ENCODE data around the gene GRIA1.

GRIA1 gene

GRCh38 chr5:153463806-153464205 is 26.7 kb upstream of the GRIA1 start:
- TF ChIP-seq REST (IDR thresholded peaks at IDR 0.05; ENCODE audit: insufficient read depth in 1 of 2, low read depth in 2 of 2, low read length in 2 of 2): no peak
- TF ChIP-seq TAF1 (IDR thresholded peaks at IDR 0.05; ENCODE audit: borderline replicate concordance, insufficient read depth, low read length): no peak
- TF ChIP-seq SIN3A (IDR thresholded peaks at IDR 0.05; ENCODE audit: borderline replicate concordance, insufficient read depth, low read length): no peak
- no peak for TF ChIP-seq FOXP2 (optimal IDR thresholded peaks at IDR 0.05; ENCODE audit: borderline replicate concordance, extremely low read depth, extremely low read length, insufficient read depth)
- no peak for TF ChIP-seq POLR2AphosphoS5 (IDR thresholded peaks at IDR 0.05; ENCODE audit: low read depth, low read length)

GRCh38 chr5:153467546-153467945 is 22.9 kb upstream of the GRIA1 start:
- TF ChIP-seq REST (IDR thresholded peaks at IDR 0.05; ENCODE audit: insufficient read depth in 1 of 2, low read depth in 2 of 2, low read length in 2 of 2) (no peak), TAF1 (IDR thresholded peaks at IDR 0.05; ENCODE audit: borderline replicate concordance, insufficient read depth, low read length) (no peak), FOXP2 (optimal IDR thresholded peaks at IDR 0.05; ENCODE audit: borderline replicate concordance, extremely low read depth, extremely low read length, insufficient read depth) (no peak), SIN3A (IDR thresholded peaks at IDR 0.05; ENCODE audit: borderline replicate concordance, insufficient read depth, low read length) (no peak), POLR2AphosphoS5 (IDR thresholded peaks at IDR 0.05; ENCODE audit: low read depth, low read length) (no peak)

- no peak for TF ChIP-seq POLR2AphosphoS5 (IDR thresholded peaks at IDR 0.05; ENCODE audit: low read depth, low read length)
- no peak for TF ChIP-seq TAF1 (IDR thresholded peaks at IDR 0.05; ENCODE audit: borderline replicate concordance, insufficient read depth, low read length)
- TF ChIP-seq REST (IDR thresholded peaks at IDR 0.05; ENCODE audit: insufficient read depth in 1 of 2, low read depth in 2 of 2, low read length in 2 of 2): no peak
- TF ChIP-seq FOXP2 (optimal IDR thresholded peaks at IDR 0.05; ENCODE audit: borderline replicate concordance, extremely low read depth, extremely low read length, insufficient read depth): no peak
- no peak for TF ChIP-seq SIN3A (IDR thresholded peaks at IDR 0.05; ENCODE audit: borderline replicate concordance, insufficient read depth, low read length)
Measured at GRCh38 chr5:153469423-153469822, 21.0 kb upstream of the GRIA1 start.

GRCh38 chr5:153470736-153471135 is 19.7 kb upstream of the GRIA1 start:
- TF ChIP-seq POLR2AphosphoS5 (IDR thresholded peaks at IDR 0.05; ENCODE audit: low read depth, low read length) (no peak), SIN3A (IDR thresholded peaks at IDR 0.05; ENCODE audit: borderline replicate concordance, insufficient read depth, low read length) (no peak), TAF1 (IDR thresholded peaks at IDR 0.05; ENCODE audit: borderline replicate concordance, insufficient read depth, low read length) (no peak), REST (IDR thresholded peaks at IDR 0.05; ENCODE audit: insufficient read depth in 1 of 2, low read depth in 2 of 2, low read length in 2 of 2) (no peak), FOXP2 (optimal IDR thresholded peaks at IDR 0.05; ENCODE audit: borderline replicate concordance, extremely low read depth, extremely low read length, insufficient read depth) (no peak)

- no peak for TF ChIP-seq SIN3A (IDR thresholded peaks at IDR 0.05; ENCODE audit: borderline replicate concordance, insufficient read depth, low read length)
- no peak for TF ChIP-seq TAF1 (IDR thresholded peaks at IDR 0.05; ENCODE audit: borderline replicate concordance, insufficient read depth, low read length)
- TF ChIP-seq POLR2AphosphoS5 (IDR thresholded peaks at IDR 0.05; ENCODE audit: low read depth, low read length): no peak
- no peak for TF ChIP-seq REST (IDR thresholded peaks at IDR 0.05; ENCODE audit: insufficient read depth in 1 of 2, low read depth in 2 of 2, low read length in 2 of 2)
- no peak for TF ChIP-seq FOXP2 (optimal IDR thresholded peaks at IDR 0.05; ENCODE audit: borderline replicate concordance, extremely low read depth, extremely low read length, insufficient read depth)
Measured at GRCh38 chr5:153476767-153477166, 13.7 kb upstream of the GRIA1 start.

All from PFSK-1 (cell line).